Putamen (tissue), 1 donor: Measurements from ENCODE around the gene ARHGAP30.
"Not testable (repeated sequence)": the region's sequence is repeated elsewhere in the genome, so short reads cannot be mapped to it uniquely, and the experiment has no call there.

Experiments
- DNase-seq: peaks from one replicate; pipeline ENCODE4 v3.0.0-alpha.2; 2016; ENCODE audit warnings: low spot score

ARHGAP30 gene

DNA sequence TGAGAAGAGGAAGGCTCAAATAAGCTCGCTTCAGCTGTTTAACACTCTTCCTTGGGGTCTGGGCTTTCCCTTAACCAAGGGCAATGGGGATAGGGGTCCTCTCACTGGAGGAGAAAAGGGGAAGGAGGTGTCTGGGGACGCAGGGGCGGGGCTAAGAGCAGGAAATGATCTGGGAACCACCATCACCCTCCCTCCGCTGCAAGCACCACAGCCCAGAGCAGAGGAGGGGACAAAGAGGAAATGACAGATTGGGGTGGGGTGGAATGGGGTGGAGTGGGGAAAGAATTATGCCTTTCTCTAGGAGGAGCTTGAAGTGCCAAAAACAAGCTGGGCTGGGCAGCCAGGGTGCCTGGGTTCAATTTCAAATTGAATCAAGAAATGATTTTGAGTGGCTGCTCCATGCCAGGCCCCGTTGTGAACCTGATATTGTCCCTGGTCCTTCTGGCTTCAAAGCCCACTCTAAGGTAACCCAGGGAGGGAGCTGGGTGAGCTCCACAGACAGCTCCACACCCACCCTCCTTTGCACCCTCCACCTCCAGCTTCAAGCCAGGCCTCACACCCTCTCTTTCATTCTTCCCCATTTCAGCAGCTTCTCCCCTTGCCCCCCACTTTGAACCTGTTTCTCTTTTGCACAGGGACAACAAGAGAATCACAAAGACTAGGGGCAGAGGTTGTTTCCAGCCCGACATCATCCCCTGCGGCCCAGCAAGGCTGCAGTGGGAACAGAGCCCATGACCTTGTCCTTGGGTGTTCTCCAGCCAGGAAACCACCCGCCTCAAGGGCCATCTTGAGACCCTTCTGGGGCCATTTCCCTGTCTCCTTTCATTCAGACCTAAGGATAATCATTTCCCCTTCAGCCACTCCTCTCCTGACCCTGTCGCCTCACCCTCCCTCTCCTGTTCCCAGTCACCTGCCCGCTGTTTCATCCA lies 1.1 kb downstream of the ARHGAP30 start:
- peak; percentile 21 for DNase-seq

GRCh38 chr1:161066694-161067093 lies 3.0 kb downstream of the ARHGAP30 start:
- no peak for DNase-seq

GRCh38 chr1:161065681-161066080 lies 4.0 kb downstream of the ARHGAP30 start:
- DNase-seq = not testable (repeated sequence)

GRCh38 chr1:161063936-161064335 lies 5.8 kb downstream of the ARHGAP30 start:
- not testable (repeated sequence) for DNase-seq

DNA sequence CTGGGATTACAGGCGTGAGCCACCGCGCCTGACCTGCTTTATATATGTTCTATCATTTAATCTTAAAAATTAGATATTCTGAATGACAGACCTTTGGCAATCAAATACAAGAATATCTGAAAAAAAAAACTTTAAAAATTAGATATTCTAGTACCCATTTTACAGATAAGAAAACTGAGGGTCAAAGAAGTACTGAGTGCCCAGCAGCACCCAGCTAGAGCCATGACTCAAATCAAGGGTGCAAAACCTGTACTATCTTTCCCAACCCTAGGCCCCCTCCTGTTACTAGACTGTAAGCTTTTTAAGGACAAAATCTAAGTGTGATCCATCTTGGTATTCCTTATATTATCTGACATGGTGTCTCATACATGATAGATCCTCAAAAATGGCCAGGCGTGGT lies 8.3 kb downstream of the ARHGAP30 start:
- no peak for DNase-seq

DNA sequence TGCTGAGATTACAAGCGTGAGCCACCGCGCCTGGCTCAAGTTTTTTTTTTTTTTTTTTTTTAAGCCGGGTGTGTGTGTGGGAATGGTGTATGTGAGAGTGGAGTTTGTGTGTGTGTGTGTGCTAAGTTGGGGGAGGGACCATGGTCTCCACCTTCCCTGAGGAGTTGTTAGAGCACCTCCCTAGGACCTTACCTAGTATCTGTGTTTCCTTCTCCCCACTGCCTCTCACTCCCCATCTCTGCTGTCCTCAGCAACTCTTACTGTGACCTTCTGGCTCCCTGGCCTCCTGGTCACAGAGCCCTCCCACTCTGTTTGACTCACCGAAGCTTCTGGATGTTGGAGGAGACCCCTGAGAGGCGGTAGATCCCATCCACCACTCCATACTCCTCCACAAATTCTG lies 10.4 kb downstream of the ARHGAP30 start:
- DNase-seq = no peak

- no peak for DNase-seq
Measured at GRCh38 chr1:161054805-161055204, 14.9 kb downstream of the ARHGAP30 start.

- no peak for DNase-seq
Measured at GRCh38 chr1:161054232-161054631, 15.5 kb downstream of the ARHGAP30 start.

GRCh38 chr1:161052899-161053298 lies 16.8 kb downstream of the ARHGAP30 start:
- no peak for DNase-seq

GRCh38 chr1:161051219-161051618 lies 18.5 kb downstream of the ARHGAP30 start:
- no peak for DNase-seq

GRCh38 chr1:161048949-161049722 lies 20.6 kb downstream of the ARHGAP30 start:
- no peak for DNase-seq

DNA sequence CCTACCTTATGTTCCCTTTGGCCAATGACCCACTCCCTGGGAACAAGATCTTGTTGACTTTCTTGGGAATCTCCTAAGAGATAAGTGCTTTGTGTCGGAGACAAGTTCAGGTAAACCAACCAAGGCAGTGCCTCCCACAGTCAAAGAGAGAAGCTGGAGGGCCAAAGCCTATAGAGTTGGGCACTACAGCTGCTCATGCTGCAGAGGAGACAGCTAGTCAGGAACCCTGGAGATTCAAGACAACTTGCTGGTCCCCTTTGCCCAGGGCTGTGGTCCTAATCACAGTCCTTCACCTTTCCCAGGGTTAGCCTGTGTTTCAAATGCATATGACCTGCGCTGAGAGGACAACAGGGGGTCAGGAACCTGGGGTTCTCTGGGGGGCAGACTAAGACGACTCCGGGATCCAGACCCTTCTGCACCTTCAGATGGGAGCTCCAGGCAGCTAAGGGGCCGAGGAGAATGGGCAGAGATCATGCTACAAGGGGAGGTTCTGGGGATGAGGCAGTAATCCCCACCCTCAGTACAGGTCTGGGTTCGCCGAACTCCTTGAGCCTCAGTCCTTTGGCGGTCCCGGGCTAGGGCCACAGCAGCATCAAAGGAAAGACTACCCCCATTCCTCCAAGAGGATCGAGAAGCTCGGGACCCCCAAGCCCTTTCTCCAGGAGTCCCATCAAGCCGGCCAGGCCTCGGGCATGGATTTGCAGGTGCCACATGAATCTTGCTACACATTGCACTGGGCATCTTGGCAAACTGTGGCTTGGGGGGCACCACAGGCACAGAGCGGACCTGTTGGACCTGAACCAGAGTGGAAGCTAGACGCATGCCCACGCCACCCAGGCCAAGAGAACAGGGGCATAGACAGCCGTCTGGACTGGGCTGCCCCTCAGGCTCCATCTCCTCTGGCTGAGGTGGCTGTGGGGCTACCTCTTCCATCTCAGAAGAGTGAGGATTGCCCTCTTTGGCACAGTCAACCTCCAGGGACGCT lies 22.0 kb downstream of the ARHGAP30 start:
- DNase-seq = no peak

DNA sequence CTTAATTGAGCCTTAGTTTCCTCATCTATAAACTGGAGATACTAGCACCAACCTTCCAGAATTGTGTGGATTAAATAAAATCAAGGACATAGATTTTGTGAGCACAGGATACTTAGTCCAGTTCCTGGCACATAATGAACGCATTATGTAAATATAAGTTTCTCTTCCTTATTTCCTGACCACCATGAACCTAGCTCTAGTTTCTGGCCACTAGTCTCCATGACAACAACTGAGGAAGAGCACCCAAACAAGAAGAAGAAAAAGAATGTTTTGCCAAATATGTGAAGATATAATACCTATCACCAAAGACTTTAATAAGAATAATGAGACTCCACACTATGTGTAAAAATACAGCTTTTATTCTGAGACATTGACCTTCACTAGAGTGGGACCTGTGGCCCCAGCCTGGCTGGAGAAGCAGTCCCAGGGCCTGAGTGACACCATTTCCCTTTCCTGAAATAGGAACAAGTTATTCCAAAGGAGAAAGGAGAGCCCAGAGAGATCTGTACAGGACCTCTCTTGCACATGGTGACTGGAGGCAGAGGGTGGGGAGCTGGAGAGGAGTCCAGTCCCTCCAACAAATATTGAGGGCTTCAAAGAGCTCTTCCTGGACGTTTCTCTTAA lies 23.0 kb downstream of the ARHGAP30 start:
- DNase-seq = no peak

DNA sequence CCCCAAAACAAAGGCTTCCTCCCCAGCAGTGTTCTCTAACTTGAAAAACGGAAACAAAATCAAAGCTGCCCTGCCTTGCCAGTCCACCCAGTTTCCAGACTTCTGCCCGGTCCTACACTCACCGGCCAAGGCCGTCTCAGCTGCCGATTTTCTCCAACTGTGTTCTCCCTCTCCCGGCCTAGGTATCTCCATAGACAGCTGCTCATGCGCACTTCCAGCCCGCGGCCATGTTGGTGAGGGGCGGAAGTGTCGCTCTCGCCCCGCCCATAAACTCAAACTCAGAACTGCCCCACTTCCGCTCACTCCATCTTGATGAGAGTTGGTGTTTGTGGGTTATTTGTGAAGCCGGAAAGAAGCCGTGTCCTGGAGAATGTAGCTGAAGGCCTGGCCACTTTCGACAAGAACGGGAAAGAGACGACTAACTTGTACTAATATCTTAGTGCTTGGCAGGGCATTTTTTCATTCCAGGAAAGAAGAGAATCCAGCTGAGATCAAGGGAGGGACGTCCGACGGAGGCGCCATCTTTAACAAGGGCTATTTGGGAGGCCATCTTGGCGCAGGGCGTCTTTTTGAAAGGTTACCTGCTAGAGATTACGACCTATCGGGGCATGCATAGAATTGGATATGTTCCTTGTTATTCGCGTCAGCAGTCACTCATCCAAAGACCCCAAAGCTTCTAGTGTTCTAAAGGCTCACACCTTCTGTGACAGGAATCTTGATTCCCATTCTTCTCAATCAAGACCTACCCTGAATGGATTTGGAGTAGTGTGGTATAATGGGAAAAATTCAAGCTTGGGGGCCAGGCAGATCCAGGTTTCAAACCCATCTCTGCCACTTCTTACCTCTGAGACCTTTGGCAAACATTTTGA lies 23.7 kb downstream of the ARHGAP30 start, which contains the start of gene USF1:
Gene USF1 (minus strand): TSS at position 242 of the 869 bp plus-strand sequence. CDS start 2,702 bp downstream, outside the sequence.
- DNase-seq = peak; percentile 95

- peak; percentile 56 for DNase-seq
Measured at GRCh38 chr1:161044908-161045735, 24.6 kb downstream of the ARHGAP30 start.

DNA sequence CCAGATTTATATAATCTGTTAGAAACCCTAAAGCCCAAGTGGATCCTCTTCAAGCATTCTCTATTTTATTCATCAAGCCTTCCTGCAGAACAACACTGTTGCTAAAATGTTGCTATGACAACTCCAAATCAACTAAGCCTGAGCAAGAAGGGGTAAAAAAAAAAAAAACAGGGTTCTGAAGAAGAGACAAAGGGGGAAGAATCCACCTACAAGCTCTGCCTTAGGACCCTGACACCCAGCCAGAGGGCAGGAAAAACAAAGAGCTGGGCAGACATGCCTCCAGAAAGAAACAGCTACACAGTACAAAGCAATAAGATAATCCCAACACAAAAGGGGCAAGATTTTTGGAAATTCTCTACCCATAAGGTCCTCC lies 25.2 kb downstream of the ARHGAP30 start:
- no peak for DNase-seq

- no peak for DNase-seq
Measured at GRCh38 chr1:161039546-161039945, 30.1 kb downstream of the ARHGAP30 start.

GRCh38 chr1:161039154-161039545 lies 30.5 kb downstream of the ARHGAP30 start:
- DNase-seq = no peak

- peak; percentile 54 for DNase-seq
Measured at GRCh38 chr1:161038523-161039153, 31.1 kb downstream of the ARHGAP30 start, which contains the start of gene TSTD1. TSTD1 (minus strand) TSS chr1:161038964; CDS start chr1:161038889, 75 bp downstream.
